ENCODE measurements around the gene TWF2. TPM values are rescaled to one million over a fixed set of nuclear protein-coding genes. Genes with fewer than 3 reads are reported as not detected.

Gene TWF2
- total RNA-seq, 1 donor from 2014 or later, result 72.8 TPM

- DNase-seq (ENCODE audit: low spot score), result no peak
Observed at GRCh38 chr3:52257911-52258310, 19.0 kb upstream of the TWF2 start.

GRCh38 chr3:52256622-52257021 is 17.7 kb upstream of the TWF2 start:
- no peak for DNase-seq (ENCODE audit: low spot score)

GRCh38 chr3:52256159-52256558 is 17.2 kb upstream of the TWF2 start:
- no peak for DNase-seq (ENCODE audit: low spot score)

- no peak for DNase-seq (ENCODE audit: low spot score)
Observed at GRCh38 chr3:52254608-52255007, 15.7 kb upstream of the TWF2 start.

- DNase-seq (ENCODE audit: low spot score), result peak; percentile 68
Observed at GRCh38 chr3:52253314-52254304, 14.7 kb upstream of the TWF2 start.

- DNase-seq (ENCODE audit: low spot score), result no peak
Observed at GRCh38 chr3:52250122-52250521, 11.2 kb upstream of the TWF2 start.

GRCh38 chr3:52249683-52250082 is 10.7 kb upstream of the TWF2 start:
- DNase-seq (ENCODE audit: low spot score), result no peak

- DNase-seq (ENCODE audit: low spot score), result no peak
Observed at GRCh38 chr3:52248816-52249547, 10.0 kb upstream of the TWF2 start.

- no peak for DNase-seq (ENCODE audit: low spot score)
Observed at GRCh38 chr3:52248165-52248541, 9.2 kb upstream of the TWF2 start.

- DNase-seq (ENCODE audit: low spot score), result no peak
Observed at GRCh38 chr3:52247409-52248164, 8.6 kb upstream of the TWF2 start.

GRCh38 chr3:52246728-52247408 is 7.9 kb upstream of the TWF2 start:
- no peak for DNase-seq (ENCODE audit: low spot score)

- no peak for DNase-seq (ENCODE audit: low spot score)
Observed at GRCh38 chr3:52246264-52246620, 7.3 kb upstream of the TWF2 start.

- no peak for DNase-seq (ENCODE audit: low spot score)
Observed at GRCh38 chr3:52245322-52246263, 6.6 kb upstream of the TWF2 start, which contains the start of gene PPM1M. PPM1M (plus strand) TSS chr3:52245759; CDS start chr3:52245825, 66 bp downstream.

GRCh38 chr3:52243791-52244628 is 5.1 kb upstream of the TWF2 start:
- DNase-seq (ENCODE audit: low spot score), result no peak

- no peak for DNase-seq (ENCODE audit: low spot score)
Observed at GRCh38 chr3:52242039-52242438, 3.1 kb upstream of the TWF2 start.

GRCh38 chr3:52240886-52241370 is 2.0 kb upstream of the TWF2 start:
- no peak for DNase-seq (ENCODE audit: low spot score)

GRCh38 chr3:52240059-52240885 is 1.3 kb upstream of the TWF2 start:
- peak; percentile 59 for DNase-seq (ENCODE audit: low spot score)

GRCh38 chr3:52238193-52238760 is 681 bp downstream of the TWF2 start:
- DNase-seq (ENCODE audit: low spot score), result no peak

All from mucosa of gallbladder (tissue), 1 donor.